Mesothelial cell of epicardium (in vitro differentiated cells): ENCODE measurements around the gene SHC2. TPM values are rescaled to one million over a fixed set of nuclear protein-coding genes. Genes with fewer than 3 reads are reported as not detected.

Experiments used
- DNase-seq, 2 experiments: peaks; one replicate each; pipeline ENCODE4 v3.0.0; 2021; ENCODE audit warnings: low spot score in 2 of 2; ENCODE audit not compliant: unreplicated experiment in 2 of 2
- H3K27ac Mint-ChIP-seq: 2 replicates; pipeline ENCODE4 v1.8.0; 2021; ENCODE audit warnings: mixed read lengths
- H3K27me3 Mint-ChIP-seq: 2 replicates; pipeline ENCODE4 v1.8.0; 2021; ENCODE audit warnings: low read depth, mixed read lengths
- H3K36me3 Mint-ChIP-seq: 2 replicates; pipeline ENCODE4 v1.8.0; 2021; ENCODE audit warnings: mixed read lengths
- H3K4me1 Mint-ChIP-seq: 2 replicates; pipeline ENCODE4 v1.8.0; 2021; ENCODE audit warnings: mixed read lengths
- H3K4me3 Mint-ChIP-seq: 2 replicates; pipeline ENCODE4 v1.8.0; 2021; ENCODE audit warnings: mild to moderate bottlenecking, moderate library complexity, mixed read lengths
- H3K9me3 Mint-ChIP-seq: 2 replicates; pipeline ENCODE4 v1.8.0; 2021; ENCODE audit warnings: mixed read lengths
- total RNA-seq: library from RNA; stranded (reverse); gene quantifications from 3 replicates; pipeline ENCODE4 v1.2.1, GENCODE V29; 2021
- TF ChIP-seq, protein P1 (sequence below): fragments of 200-600 bp; sonication (generic); IDR thresholded peaks from one replicate; pipeline ENCODE4 v1.5.0; 2021; ENCODE audit warnings: antibody characterized with exemption; ENCODE audit not compliant: unreplicated experiment

SHC2 gene
- total RNA-seq, 1 donor from 2014 or later, result 86.4 TPM

DNA sequence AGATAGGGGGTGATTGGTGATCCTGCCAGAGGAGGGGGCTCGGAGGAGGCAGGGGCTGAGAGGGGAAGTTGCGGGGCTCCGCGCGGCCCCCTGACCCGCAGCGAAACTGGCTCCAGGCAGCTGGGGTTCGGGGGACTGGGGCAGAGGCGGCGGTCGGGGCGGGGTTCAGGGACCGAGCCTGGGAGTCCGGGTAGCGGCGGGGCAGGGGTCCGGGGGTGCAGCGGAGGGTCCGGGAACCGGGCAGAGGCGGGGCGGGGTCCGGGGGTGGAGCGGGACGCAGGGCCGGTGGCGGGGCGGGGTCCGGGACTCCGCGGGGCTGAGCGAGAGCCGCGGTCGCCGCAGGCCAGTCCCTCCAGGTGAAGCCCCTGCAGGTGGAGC, 36.6 kb upstream of the SHC2 start:
- Mint-ChIP-seq H3K9me3 (peaks cover 3% of the 10 kb centered on the region), H3K27ac (no peak overlapping the region), H3K4me3 (no peak overlapping the region), H3K4me1 (peaks cover 3% of the 10 kb centered on the region), H3K36me3 (no peaks in the 10 kb centered on the region), H3K27me3 (peaks cover 47% of the 10 kb centered on the region)
- TF ChIP-seq, protein P1, sequence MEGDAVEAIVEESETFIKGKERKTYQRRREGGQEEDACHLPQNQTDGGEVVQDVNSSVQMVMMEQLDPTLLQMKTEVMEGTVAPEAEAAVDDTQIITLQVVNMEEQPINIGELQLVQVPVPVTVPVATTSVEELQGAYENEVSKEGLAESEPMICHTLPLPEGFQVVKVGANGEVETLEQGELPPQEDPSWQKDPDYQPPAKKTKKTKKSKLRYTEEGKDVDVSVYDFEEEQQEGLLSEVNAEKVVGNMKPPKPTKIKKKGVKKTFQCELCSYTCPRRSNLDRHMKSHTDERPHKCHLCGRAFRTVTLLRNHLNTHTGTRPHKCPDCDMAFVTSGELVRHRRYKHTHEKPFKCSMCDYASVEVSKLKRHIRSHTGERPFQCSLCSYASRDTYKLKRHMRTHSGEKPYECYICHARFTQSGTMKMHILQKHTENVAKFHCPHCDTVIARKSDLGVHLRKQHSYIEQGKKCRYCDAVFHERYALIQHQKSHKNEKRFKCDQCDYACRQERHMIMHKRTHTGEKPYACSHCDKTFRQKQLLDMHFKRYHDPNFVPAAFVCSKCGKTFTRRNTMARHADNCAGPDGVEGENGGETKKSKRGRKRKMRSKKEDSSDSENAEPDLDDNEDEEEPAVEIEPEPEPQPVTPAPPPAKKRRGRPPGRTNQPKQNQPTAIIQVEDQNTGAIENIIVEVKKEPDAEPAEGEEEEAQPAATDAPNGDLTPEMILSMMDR, result no peak
- no peak for DNase-seq

DNA sequence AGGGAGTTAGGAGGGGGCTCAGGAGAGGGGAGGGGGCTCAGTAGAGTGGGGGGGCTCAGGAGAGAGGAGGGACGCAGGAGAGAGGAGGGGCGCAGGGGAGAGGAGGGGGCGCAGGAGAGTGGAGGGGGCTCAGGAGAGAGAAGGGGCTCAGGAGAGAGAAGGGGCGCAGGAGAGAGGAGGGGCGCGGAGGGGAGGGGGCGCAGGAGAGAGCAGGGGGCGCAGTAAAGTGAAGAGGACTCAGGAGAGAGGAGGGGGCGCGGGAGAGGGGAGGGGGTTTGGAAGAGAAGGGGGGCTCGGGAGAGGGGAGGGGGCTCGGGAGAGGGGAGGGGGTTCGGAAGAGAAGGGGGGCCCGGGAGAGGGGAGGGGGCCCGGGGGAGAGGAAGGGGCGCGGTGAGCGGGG, 36.2 kb upstream of the SHC2 start:
- H3K27me3 Mint-ChIP-seq, result peaks cover 45% of the 10 kb centered on the region
- H3K4me3 Mint-ChIP-seq, result no peak overlapping the region
- no peak overlapping the region for H3K27ac Mint-ChIP-seq

DNA sequence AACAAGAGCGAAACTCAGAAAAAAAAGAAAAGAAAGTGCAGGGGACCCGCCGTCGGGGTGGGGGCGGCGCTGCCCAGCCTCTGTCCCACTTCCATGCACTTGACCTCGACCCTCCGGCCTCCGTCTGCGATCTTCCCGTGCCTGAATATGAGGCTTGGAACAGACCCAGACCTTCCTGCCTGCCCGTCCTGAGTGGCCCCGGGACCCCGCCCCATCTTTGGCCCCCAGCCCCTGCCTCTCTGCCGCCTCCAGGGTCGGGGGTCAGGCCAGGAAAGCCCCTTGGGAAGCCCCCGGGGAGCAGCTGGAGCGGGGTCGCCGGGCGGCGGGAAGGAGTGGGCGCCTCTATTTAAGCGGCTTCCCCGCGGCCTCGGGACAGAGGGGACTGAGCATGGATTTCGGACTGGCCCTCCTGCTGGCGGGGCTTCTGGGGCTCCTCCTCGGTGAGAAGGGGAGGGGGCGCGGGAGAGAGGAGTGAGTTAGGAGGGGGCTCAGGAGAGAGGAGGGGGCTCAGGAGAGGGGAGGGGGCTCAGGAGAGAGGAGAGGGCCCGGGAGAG, 35.4 kb upstream of the SHC2 start, which contains the start of gene MADCAM1:
TSS of gene MADCAM1 (plus strand) at position 375 of the 554 bp plus-strand sequence. CDS start at position 389, 14 bp downstream.
- Mint-ChIP-seq H3K4me1 (peaks cover 3% of the 10 kb centered on the region), H3K36me3 (no peaks in the 10 kb centered on the region), H3K27me3 (peaks cover 44% of the 10 kb centered on the region), H3K27ac (no peak within 1 kb of the TSS), H3K4me3 (no peak within 1 kb of the TSS), H3K9me3 (peaks cover 3% of the 10 kb centered on the region)
- TF ChIP-seq, protein P1, result no peak
- DNase-seq, result no peak

More for the DNA sequence above, 36.2 kb upstream of the SHC2 start:
- Mint-ChIP-seq H3K4me1 (peaks cover 3% of the 10 kb centered on the region), H3K9me3 (peaks cover 3% of the 10 kb centered on the region), H3K36me3 (no peaks in the 10 kb centered on the region)
- DNase-seq, result no peak
- TF ChIP-seq, protein P1, result no peak

DNA sequence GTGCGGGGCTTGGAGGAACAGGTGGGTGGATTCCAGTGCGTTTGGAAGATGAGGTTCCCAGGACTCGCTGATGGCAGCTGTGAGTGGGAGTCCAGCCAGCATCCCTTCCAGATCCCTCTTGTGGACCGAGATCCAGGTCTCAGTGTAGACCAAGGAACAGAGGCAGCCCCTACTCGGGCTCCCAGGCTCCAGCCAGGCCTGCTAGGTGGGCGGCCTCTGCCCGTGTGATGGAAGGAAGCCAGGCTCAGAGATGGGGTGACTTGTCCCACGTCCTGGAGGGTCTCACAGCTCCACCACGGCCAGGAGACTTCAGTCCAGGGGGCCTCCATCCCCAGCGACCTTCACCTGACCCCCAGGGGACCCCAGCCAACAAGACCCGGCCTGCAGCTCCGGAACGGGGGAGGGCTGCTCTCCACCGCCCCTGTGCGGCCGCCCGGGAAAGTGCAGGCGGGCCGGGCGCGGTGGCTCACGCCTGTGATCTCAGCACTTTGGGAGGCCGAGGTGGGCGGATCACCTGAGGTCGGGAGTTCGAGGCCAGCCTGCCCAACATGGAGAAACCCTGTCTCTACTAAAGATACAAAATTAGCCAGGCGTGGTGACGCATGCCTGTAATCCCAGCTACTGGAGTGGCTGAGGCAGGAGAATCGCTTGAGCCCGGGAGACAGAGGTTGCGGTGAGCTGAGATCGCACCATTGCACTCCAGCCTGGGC, 34.7 kb upstream of the SHC2 start:
- Mint-ChIP-seq H3K27ac (no peak overlapping the region), H3K27me3 (peaks cover 41% of the 10 kb centered on the region), H3K36me3 (no peaks in the 10 kb centered on the region), H3K4me1 (peaks cover 3% of the 10 kb centered on the region), H3K4me3 (no peak overlapping the region), H3K9me3 (peaks cover 3% of the 10 kb centered on the region)
- TF ChIP-seq, protein P1, result peak; percentile 83
- peak in 1 of 2 experiments; percentile 66 for DNase-seq

DNA sequence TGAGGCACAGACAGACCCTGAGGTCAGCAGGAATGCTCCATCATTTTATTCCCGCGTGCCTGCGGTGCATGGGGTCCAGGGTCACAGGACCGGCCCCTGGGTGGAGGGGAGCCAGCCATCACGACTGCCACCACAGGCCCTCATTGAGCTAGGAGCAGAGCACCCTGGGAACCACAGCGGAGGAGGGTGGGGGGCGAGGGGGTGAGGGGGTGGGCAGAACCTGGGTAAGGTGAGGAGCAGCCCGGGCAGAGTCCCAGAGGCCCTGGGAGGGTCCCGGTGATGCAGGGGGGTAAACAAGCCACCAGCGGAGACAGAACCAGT, 34.2 kb upstream of the SHC2 start:
- TF ChIP-seq, protein P1, result no peak

More for the DNA sequence above, 34.2 kb upstream of the SHC2 start:
- peaks cover 3% of the 10 kb centered on the region for H3K9me3 Mint-ChIP-seq
- peaks cover 6% of the 10 kb centered on the region for H3K4me1 Mint-ChIP-seq
- H3K4me3 Mint-ChIP-seq, result no peak overlapping the region
- DNase-seq, result no peak
- no peak overlapping the region for H3K27ac Mint-ChIP-seq
- no peaks in the 10 kb centered on the region for H3K36me3 Mint-ChIP-seq
- peaks cover 36% of the 10 kb centered on the region for H3K27me3 Mint-ChIP-seq
